Left forelimb (tissue), 1 donor: ENCODE measurements around the gene FAM177B.

ENCODE experiments used
- DNase-seq: peaks from one replicate; pipeline ENCODE4 v3.0.0-alpha.2; 2018; ENCODE audit warnings: low spot score

The FAM177B gene

DNA sequence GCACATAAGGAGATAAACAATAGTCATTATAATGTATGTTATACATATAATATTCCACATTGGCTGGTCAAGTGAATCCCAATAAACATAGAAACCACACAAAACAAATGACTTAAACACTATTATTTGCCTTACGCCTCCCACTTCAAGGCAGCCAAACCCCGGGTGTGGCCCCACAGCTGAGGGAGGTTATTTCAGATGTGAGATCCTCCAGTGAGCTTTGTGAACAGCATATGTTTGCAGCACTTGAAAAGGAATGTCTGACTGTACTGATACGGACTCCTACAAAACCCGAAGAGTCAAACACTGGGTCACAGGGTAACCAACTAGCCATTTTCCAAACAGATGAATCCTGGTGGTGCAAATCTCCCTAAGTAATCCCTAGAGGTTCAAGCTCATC lies 50.7 kb downstream of the FAM177B start:
- no peak for DNase-seq

- no peak for DNase-seq
Observed at GRCh38 chr1:222788402-222789156, 51.6 kb downstream of the FAM177B start.

- DNase-seq = no peak
Observed at GRCh38 chr1:222790115-222790514, 53.1 kb downstream of the FAM177B start.

GRCh38 chr1:222790520-222790919 lies 53.5 kb downstream of the FAM177B start:
- no peak for DNase-seq

- DNase-seq = no peak
Observed at GRCh38 chr1:222791006-222791710, 54.2 kb downstream of the FAM177B start.

DNA sequence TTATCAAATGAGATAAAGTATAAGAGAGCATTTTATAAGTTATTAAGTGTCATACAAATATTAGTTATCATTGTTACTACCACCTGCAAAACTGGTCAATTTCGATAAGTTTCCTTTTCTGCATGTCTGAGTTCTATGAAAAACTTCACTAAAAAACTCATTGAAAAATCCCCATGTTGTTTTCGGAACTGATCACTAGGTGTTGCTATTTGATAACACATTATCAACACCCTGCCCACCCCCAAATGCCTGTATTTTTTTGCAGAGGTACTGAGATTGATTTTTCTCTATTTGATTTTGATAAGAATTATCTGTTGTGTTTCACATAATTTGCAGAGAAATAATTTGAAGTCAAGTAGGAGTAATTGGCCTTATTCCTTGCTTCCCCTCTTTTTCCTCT lies 55.7 kb downstream of the FAM177B start:
- no peak for DNase-seq

GRCh38 chr1:222794656-222795474 lies 57.9 kb downstream of the FAM177B start:
- no peak for DNase-seq

DNA sequence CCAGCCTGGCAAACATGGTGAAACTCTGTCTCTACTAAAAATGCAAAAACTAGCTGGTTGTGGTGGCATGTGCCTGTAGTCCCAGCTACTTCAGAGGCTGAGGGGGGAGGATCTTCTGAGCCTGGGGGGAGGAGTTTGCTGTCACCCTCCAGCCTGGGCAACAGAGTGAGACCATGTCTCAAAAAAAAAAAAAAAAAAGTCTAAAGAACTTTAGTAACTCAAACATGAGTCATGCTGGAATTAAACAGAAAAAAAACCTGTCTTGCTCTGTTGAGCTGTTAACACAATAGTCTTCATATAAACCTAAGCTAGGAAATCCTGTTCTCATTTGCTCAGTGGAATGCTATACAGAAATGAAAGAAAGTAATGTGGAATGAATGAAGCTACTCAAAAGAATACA lies 61.1 kb downstream of the FAM177B start:
- DNase-seq = no peak

- no peak for DNase-seq
Observed at GRCh38 chr1:222798975-222799374, 62.0 kb downstream of the FAM177B start.
